Activated T-helper 17 cell treated with anti-CD3 and anti-CD28 coated beads, Interleukin-2, amount 50 U/mL, for 72 hours (primary cell): ENCODE data around the gene ZNF670. TPM values are rescaled to one million over a fixed set of nuclear protein-coding genes. Genes with fewer than 3 reads are reported as not detected.
"Not testable (repeated sequence)": the region's sequence is repeated elsewhere in the genome, so short reads cannot be mapped to it uniquely, and the experiment has no call there.

ENCODE experiments used
- ATAC-seq: fragments of 150-1000 bp; cut with Tn5 transposase; replicated peaks from 2 replicates; pipeline ENCODE4 v1.10.0; 2021; ENCODE audit warnings: mild to moderate bottlenecking, moderate library complexity
- H3K27ac Mint-ChIP-seq: one replicate; pipeline ENCODE4 v1.8.0; 2022; ENCODE audit warnings: mixed read lengths
- H3K27me3 Mint-ChIP-seq: one replicate; pipeline ENCODE4 v1.8.0; 2022; ENCODE audit warnings: mixed read lengths
- H3K36me3 Mint-ChIP-seq: one replicate; pipeline ENCODE4 v1.8.0; 2022; ENCODE audit warnings: low read depth, mild to moderate bottlenecking, mixed read lengths
- H3K4me1 Mint-ChIP-seq: one replicate; pipeline ENCODE4 v1.8.0; 2022; ENCODE audit warnings: mixed read lengths
- H3K4me3 Mint-ChIP-seq: one replicate; pipeline ENCODE4 v1.8.0; 2022; ENCODE audit warnings: mild to moderate bottlenecking, mixed read lengths
- H3K9me3 Mint-ChIP-seq: one replicate; pipeline ENCODE4 v1.8.0; 2022; ENCODE audit warnings: mixed read lengths
- total RNA-seq, 2 donors: library from RNA; stranded (reverse); gene quantifications; one replicate each; pipeline ENCODE4 v1.2.3, GENCODE V29; 2022

The ZNF670 gene
- total RNA-seq, 2 donors from 2014 or later: 2.7 to 3.3 TPM

DNA sequence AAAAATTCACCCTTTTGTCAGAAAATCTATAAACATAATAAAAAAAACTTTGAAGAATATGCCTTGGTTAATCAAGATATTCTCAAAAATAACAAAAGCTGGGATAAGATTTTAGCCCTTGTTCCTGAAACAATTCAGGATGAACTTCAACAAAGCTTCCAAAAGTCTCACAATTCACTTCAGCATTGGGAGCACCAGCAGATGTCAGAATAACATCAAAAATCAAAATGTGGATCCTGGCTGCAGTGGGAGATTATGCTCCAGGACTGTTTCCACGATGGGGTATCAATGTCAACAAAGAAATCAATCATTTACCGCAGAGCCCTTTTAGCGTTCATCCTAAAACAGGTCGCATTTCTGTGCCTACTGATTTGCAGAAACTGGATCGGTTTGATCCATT, 35.2 kb downstream of the ZNF670 start:
- H3K9me3 Mint-ChIP-seq: peaks cover 28% of the 10 kb centered on the region
- ATAC-seq: no peak
- H3K4me3 Mint-ChIP-seq: no peak overlapping the region
- H3K36me3 Mint-ChIP-seq: peaks cover 32% of the 10 kb centered on the region
- H3K27ac Mint-ChIP-seq: no peak overlapping the region
- no peaks in the 10 kb centered on the region for H3K4me1 Mint-ChIP-seq
- no peaks in the 10 kb centered on the region for H3K27me3 Mint-ChIP-seq

DNA sequence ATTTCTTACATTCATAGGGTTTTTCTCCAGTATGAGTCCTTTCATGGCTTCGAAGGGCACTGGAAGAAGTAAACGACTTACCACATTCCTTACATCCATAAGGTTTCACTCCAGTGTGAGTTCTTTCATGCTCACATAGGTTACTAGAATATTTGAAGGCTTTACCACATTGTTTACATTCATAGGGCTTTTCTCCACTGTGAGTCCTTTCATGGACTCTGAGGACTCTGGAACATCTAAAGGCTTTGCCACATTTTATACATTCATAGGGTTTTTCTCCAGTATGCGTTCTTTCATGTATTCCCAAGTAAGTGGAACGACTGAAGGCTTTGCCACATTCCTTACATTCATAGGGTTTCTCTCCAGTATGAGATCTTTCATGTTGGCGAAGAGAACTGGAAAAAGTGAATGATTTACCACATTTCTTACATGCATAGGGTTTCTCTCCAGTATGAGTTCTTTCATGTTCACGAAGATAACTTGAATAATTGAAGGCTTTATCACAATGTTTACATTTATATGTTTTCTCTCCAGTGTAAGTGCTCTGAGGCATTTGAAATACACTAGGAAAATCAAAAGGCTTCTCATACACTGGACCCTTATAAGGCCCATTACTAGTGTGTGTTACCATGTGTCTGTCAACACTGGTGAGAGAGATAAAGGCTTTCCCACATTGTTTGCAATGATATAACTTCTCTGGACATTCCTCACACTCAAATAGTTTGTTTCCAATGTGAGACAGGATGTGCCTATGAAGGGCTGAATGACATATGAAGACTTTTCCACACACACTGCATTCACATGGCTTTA, 40.9 kb downstream of the ZNF670 start:
- Mint-ChIP-seq H3K4me3 (no peak overlapping the region), H3K36me3 (peaks cover 60% of the 10 kb centered on the region), H3K4me1 (no peaks in the 10 kb centered on the region), H3K27me3 (no peaks in the 10 kb centered on the region), H3K27ac (no peak overlapping the region), H3K9me3 (peaks cover 23% of the 10 kb centered on the region)
- no peak for ATAC-seq

DNA sequence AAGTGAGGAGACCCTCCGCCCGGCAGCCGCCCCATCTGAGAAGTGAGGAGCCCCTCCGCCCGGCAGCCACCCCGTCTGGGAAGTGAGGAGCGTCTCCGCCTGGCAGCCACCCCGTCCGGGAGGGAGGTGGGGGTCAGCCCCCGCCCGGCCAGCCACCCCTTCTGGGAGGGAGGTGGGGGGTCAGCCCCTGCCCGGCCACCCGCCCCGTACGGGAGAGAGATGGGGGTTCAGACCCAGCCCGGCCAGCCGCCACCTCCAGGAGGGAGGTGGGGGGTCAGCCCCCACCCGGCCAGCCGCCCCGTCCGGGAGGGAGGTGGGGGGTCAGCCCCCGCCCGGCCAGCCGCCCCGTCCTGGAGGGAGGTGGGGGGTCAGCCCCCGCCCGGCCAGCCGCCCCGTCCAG, 46.3 kb downstream of the ZNF670 start:
- H3K4me1 Mint-ChIP-seq, ATAC-seq, H3K27me3 Mint-ChIP-seq, H3K4me3 Mint-ChIP-seq, H3K27ac Mint-ChIP-seq: not testable (repeated sequence)
- Mint-ChIP-seq H3K9me3 (peaks cover 28% of the 10 kb centered on the region), H3K36me3 (peaks cover 22% of the 10 kb centered on the region)

Other genes with a start within 250 kb of the ZNF670 start
- gene AHCTF1, start 146.9 kb downstream of the ZNF670 start, total RNA-seq: 10 to 100 TPM; 30.8 to 45.6 TPM
- under 1 TPM; 0.15 to 0.58 TPM for gene ZNF695, start 70.8 kb downstream of the ZNF670 start, total RNA-seq
- gene ZNF669, start 25.5 kb upstream of the ZNF670 start, total RNA-seq: 1 to 10 TPM; 5.7 to 7.1 TPM
- 10 to 100 TPM; 11.6 to 14.4 TPM for gene ZNF124, start 93.2 kb upstream of the ZNF670 start, total RNA-seq
- gene VN1R5, start 177.3 kb upstream of the ZNF670 start, total RNA-seq: not detected